OCI-LY7 (cell line): Measurements from ENCODE around the gene MRPS18C.

Experiments
- CTCF ChIP-seq: fragments of 200-600 bp; sonication (generic); conservative IDR thresholded peaks from 2 replicates; pipeline ENCODE4 v1.5.1; 2014; ENCODE audit warnings: mild to moderate bottlenecking, antibody characterized with exemption, low read length, moderate library complexity, mixed read lengths
- EZH2phosphoT487 ChIP-seq: fragments of 200-600 bp; sonication (generic); IDR thresholded peaks from 2 replicates; pipeline ENCODE4 v1.6.1; 2018; ENCODE audit warnings: low read depth, borderline replicate concordance, mild to moderate bottlenecking, mixed run types, antibody characterized with exemption, low read length, moderate library complexity, mixed read lengths

GRCh38 chr4:83438719-83439118 is 17.1 kb upstream of the MRPS18C start:
- TF ChIP-seq CTCF: no peak
- TF ChIP-seq EZH2phosphoT487: no peak
